HepG2 (cell line): ENCODE measurements around the gene UTS2R. TPM values are rescaled to one million over a fixed set of nuclear protein-coding genes. Genes with fewer than 3 reads are reported as not detected.

Experiments
- ATAC-seq: fragments of 200-7000 bp; cut with Tn5 transposase; 3 replicates; pipeline ENCODE4 v1.9.1; 2020; ENCODE audit warnings: mild to moderate bottlenecking, moderate library complexity
- BruUV-seq: library from RNA; stranded (reverse); fragments of 400-500 nt; replicated peaks from 2 replicates; lab custom pipeline; 2021; lab: Mats Ljungman, UMichigan
- CTCF ChIA-PET: fragments of 300-600 bp; formaldehyde crosslinking; extraction: SDS; loops from one replicate; lab custom pipeline; 2021; ENCODE audit warnings: low total read pairs, inconsistent platforms, low intra/inter-chr PET ratio; lab: Yijun Ruan, JAX
- POLR2A ChIA-PET: fragments of 350-600 bp; sonication (Branson Sonifier 250); formaldehyde crosslinking; loops from one replicate; lab custom pipeline; 2020; ENCODE audit warnings: antibody characterized with exemption, inconsistent platforms; lab: Yijun Ruan, JAX
- DNase-seq: peaks from one replicate; pipeline ENCODE4 v3.0.0-alpha.2; 2015; ENCODE audit warnings: low spot score
- FAIRE-seq: peaks from 3 replicates; lab custom pipeline; 2011; peaks lifted over from hg19 to GRCh38; lab: Jason Lieb, UNC
- H2AFZ ChIP-seq: one replicate; pipeline ENCODE4 v1.6.1; 2011; ENCODE audit warnings: low read length, inconsistent platforms
- H3K27ac ChIP-seq: fragments of 300-600 bp; 3 replicates; pipeline ENCODE4 v1.8.0; 2011; ENCODE audit warnings: mixed run types, mild to moderate bottlenecking, mixed read lengths, low read length, inconsistent platforms; ENCODE audit not compliant: insufficient read depth; ENCODE audit errors: extremely low read length
- H3K27me3 ChIP-seq, 2 experiments: fragments of 200-600 bp in 1 of 2; 2 replicates in 1 of 2; 3 replicates in 1 of 2; pipeline versions ENCODE4 v1.6.0 to v1.8.0; 2011; ENCODE audit warnings: low read length in 2 of 2, mild to moderate bottlenecking in 2 of 2, moderate library complexity in 2 of 2, inconsistent platforms in 1 of 2; ENCODE audit not compliant: insufficient read depth in 2 of 2, control insufficient read depth in 1 of 2
- H3K36me3 ChIP-seq, 2 experiments: fragments of 200-600 bp in 1 of 2; replicated peaks in 1 of 2; 2 replicates in 1 of 2; 3 replicates in 1 of 2; pipeline versions ENCODE4 v1.5.1 to v1.8.0; 2011; ENCODE audit warnings: low read length in 2 of 2, inconsistent platforms in 1 of 2; ENCODE audit not compliant: insufficient read depth in 2 of 2, control insufficient read depth in 1 of 2
- H3K4me1 ChIP-seq: 2 replicates; pipeline ENCODE4 v1.5.1; 2012; ENCODE audit warnings: low read length, inconsistent platforms; ENCODE audit not compliant: insufficient read depth
- H3K4me2 ChIP-seq: 2 replicates; pipeline ENCODE4 v1.6.0; 2011; ENCODE audit warnings: low read depth, low read length, inconsistent platforms
- H3K4me3 ChIP-seq, 3 experiments: fragments of 200-600 bp in 1 of 3; sonication (generic), shearing (Covaris generic) in 1 of 3; replicated peaks in 1 of 3; 2 replicates each; pipeline ENCODE4 v1.5.1; 2011 to 2016; ENCODE audit warnings: low read length in 3 of 3, inconsistent platforms in 2 of 3, low read depth in 2 of 3, mild to moderate bottlenecking in 2 of 3, control low read depth in 1 of 3, mixed read lengths in 1 of 3; ENCODE audit not compliant: insufficient read depth in 1 of 3
- H3K79me2 ChIP-seq: one replicate; pipeline ENCODE4 v1.6.1; 2011; ENCODE audit warnings: low read length, inconsistent platforms; ENCODE audit not compliant: insufficient read depth
- H3K9ac ChIP-seq: 2 replicates; pipeline ENCODE4 v1.6.0; 2011; ENCODE audit warnings: mild to moderate bottlenecking, low read depth, low read length, inconsistent platforms; ENCODE audit not compliant: insufficient read depth
- H3K9me3 ChIP-seq: 2 replicates; pipeline ENCODE4 v1.5.1; 2012; ENCODE audit warnings: mild to moderate bottlenecking, low read length
- H4K20me1 ChIP-seq: 2 replicates; pipeline ENCODE4 v1.6.0; 2011; ENCODE audit warnings: inconsistent platforms, mild to moderate bottlenecking, low read length, moderate library complexity; ENCODE audit not compliant: insufficient read depth
- AGO1 ChIP-seq: fragments of 200-400 bp; formaldehyde crosslinking; IDR thresholded peaks from 2 replicates; pipeline ENCODE4 v1.6.1; 2017; ENCODE audit warnings: mild to moderate bottlenecking, low read depth, low read length, moderate library complexity; ENCODE audit not compliant: poor library complexity, severe bottlenecking
- ATRX ChIP-seq: sonication (generic); formaldehyde crosslinking; IDR thresholded peaks from 2 replicates; pipeline ENCODE4 v1.4.0; 2020; ENCODE audit warnings: missing genetic modification reagents, borderline replicate concordance
- ETV5 ChIP-seq: IDR thresholded peaks from 2 replicates; pipeline ENCODE4 v1.6.1; 2018; ENCODE audit warnings: missing biosample characterization, missing genetic modification reagents, inconsistent platforms, borderline replicate concordance
- GPN1 ChIP-seq: sonication (generic); formaldehyde crosslinking; IDR thresholded peaks from 2 replicates; pipeline ENCODE4 v1.5.1; 2020; ENCODE audit warnings: missing genetic modification reagents, borderline replicate concordance
- HNF4G ChIP-seq, 2 experiments: sonication (generic) in 1 of 2; formaldehyde crosslinking in 1 of 2; IDR thresholded peaks; 2 replicates each; pipeline versions ENCODE4 v1.4.0 to v1.6.1; 2011 to 2020; ENCODE audit warnings: borderline replicate concordance in 2 of 2, low read depth in 2 of 2, mild to moderate bottlenecking in 2 of 2, low read length in 1 of 2, missing genetic modification reagents in 1 of 2, moderate library complexity in 1 of 2
- TBX2 ChIP-seq: sonication (generic); formaldehyde crosslinking; IDR thresholded peaks from 2 replicates; pipeline ENCODE4 v1.5.0; 2020; ENCODE audit warnings: missing genetic modification reagents, mild to moderate bottlenecking, borderline replicate concordance
- TBX3 ChIP-seq: fragments of 450-650 bp; IDR thresholded peaks from 2 replicates; pipeline ENCODE4 v1.6.1; 2017; ENCODE audit warnings: antibody characterized with exemption, mild to moderate bottlenecking, inconsistent platforms, borderline replicate concordance
- ZFP90 ChIP-seq: sonication (generic); formaldehyde crosslinking; IDR thresholded peaks from 2 replicates; pipeline ENCODE4 v1.8.0; 2022; ENCODE audit warnings: missing genetic modification reagents, mild to moderate bottlenecking, inconsistent platforms, borderline replicate concordance
- ZNF225 ChIP-seq: sonication (generic); formaldehyde crosslinking; IDR thresholded peaks from 2 replicates; pipeline ENCODE4 v1.4.0; 2020; ENCODE audit warnings: mild to moderate bottlenecking, missing genetic modification reagents
- WGBS: methylation state at CpG from one replicate; pipeline ENCODE4 v1.1.6; 2017; ENCODE audit warnings: low lambda C conversion rate; 5-methylcytosine and 5-hydroxymethylcytosine counted together
- in situ Hi-C: cut with HindIII; loops from 2 replicates; pipeline ENCODE4 v1.10.0; 2017; ENCODE audit warnings: low pct_unique_long_range_greater_than_20kb; ENCODE audit not compliant: extremely low pct_ligation_motif_present
- intact Hi-C: fragments of 100-400 bp; cut with micrococcal nuclease; formaldehyde crosslinking; loops from one replicate; pipeline ENCODE4 v1.10.0; 2022; ENCODE audit not compliant: unreplicated experiment
- polyA plus RNA-seq, 8 experiments: library from polyadenylated mRNA; depleted of rRNA in 3 of 8; stranded (reverse) in 7 of 8; unstranded in 1 of 8; fragments of >200 nt; fragmentation: Illumina TruSeq in 4 of 8; extraction: Trizol in 4 of 8; gene quantifications; 2 replicates each; pipeline versions ENCODE4 v1.2.1 to v1.2.3, GENCODE V29; 2011 to 2016; ENCODE audit warnings: low read depth in 4 of 8, missing spikeins in 1 of 8, mixed read lengths in 1 of 8; ENCODE audit not compliant: insufficient read depth in 1 of 8
- total RNA-seq, 5 experiments: library from RNA; depleted of rRNA; stranded (reverse); fragments of >200 nt; fragmentation: Illumina TruSeq; extraction: Trizol; gene quantifications; 2 replicates each; pipeline ENCODE4 v1.2.3, GENCODE V29; 2016; ENCODE audit warnings: low read depth in 1 of 5
- TF ChIP-seq, protein P1 (sequence below), 2 experiments: sonication (generic) in 1 of 2; formaldehyde crosslinking in 1 of 2; IDR thresholded peaks; 2 replicates each; pipeline versions ENCODE4 v1.4.0 to v1.6.1; 2018 to 2020; ENCODE audit warnings: missing genetic modification reagents in 2 of 2, borderline replicate concordance in 1 of 2, low read depth in 1 of 2, mild to moderate bottlenecking in 1 of 2, missing biosample characterization in 1 of 2
- TF ChIP-seq, protein P2 (sequence below): sonication (generic); formaldehyde crosslinking; IDR thresholded peaks from 2 replicates; pipeline ENCODE4 v1.4.0; 2020; ENCODE audit warnings: missing genetic modification reagents
- TF ChIP-seq, protein P3 (sequence below): sonication (generic); formaldehyde crosslinking; IDR thresholded peaks from 2 replicates; pipeline ENCODE4 v1.9.0; 2021; ENCODE audit warnings: missing genetic modification reagents, mild to moderate bottlenecking, borderline replicate concordance
- TF ChIP-seq, protein P4 (sequence below): sonication (generic); formaldehyde crosslinking; IDR thresholded peaks from 2 replicates; pipeline ENCODE4 v1.4.0; 2020; ENCODE audit warnings: missing genetic modification reagents

UTS2R gene
- total and polyA plus RNA-seq, 2 of the 13 experiments (the other 11 are each of a cell fraction or from before 2014, with no cell fraction given), result 0.13 to 0.15 TPM

DNA sequence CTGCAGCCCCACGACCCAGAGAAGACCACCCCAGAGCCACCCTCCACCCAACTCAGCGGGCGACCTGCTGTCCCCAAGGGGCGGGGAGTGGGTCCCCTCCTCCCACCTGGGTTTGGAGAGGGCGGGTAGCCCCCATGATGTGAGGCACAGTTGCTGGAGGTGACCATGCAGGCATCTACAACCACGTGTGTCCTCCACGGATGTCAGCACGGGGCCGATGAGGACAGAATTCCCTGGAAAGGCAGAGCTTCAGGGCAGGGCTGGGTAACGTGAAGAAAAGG lies 7.1 kb downstream of the UTS2R start:
- Histone ChIP-seq H3K27me3 (peaks cover 2 to 30% of the 10 kb centered on the region in 2 experiments; a peak in 4 of 5 replicates), H3K4me2 (no peak overlapping the region), H3K9me3 (no peaks in the 10 kb centered on the region), H3K27ac (no peak overlapping the region), H3K9ac (no peak overlapping the region), H4K20me1 (no peaks in the 10 kb centered on the region), H2AFZ (no peak overlapping the region), H3K4me3 (no peak overlapping the region; a peak in 1 of 6 replicates), H3K79me2 (no peaks in the 10 kb centered on the region), H3K4me1 (peaks cover 68% of the 10 kb centered on the region), H3K36me3 (no peaks in the 10 kb centered on the region)
- ATAC-seq (no peak), FAIRE-seq (no peak), DNase-seq (no peak)
- in situ Hi-C loops (no loop called here), intact Hi-C loops (no loop called here)
- ChIA-PET POLR2A (interaction anchor here (1.6 kb wide), 1 partner anchor 11 kb away, joined by 5 read pairs; no protein-coding TSS in a partner anchor), CTCF (no interaction called here)
- 31% methylated on average over 9 of the region's 10 CpGs for WGBS
- BruUV-seq, result no TSS peak
- TF ChIP-seq HNF4G (IDR thresholded peaks at IDR 0.05; ENCODE audit: borderline replicate concordance, low read depth, low read length), result no peak
- no peak for TF ChIP-seq HNF4G (CRISPR knock-in tag; IDR thresholded peaks at IDR 0.05; ENCODE audit: borderline replicate concordance, low read depth)
- TF ChIP-seq ZFP90 (CRISPR knock-in tag), result no peak
- TF ChIP-seq, protein P1, sequence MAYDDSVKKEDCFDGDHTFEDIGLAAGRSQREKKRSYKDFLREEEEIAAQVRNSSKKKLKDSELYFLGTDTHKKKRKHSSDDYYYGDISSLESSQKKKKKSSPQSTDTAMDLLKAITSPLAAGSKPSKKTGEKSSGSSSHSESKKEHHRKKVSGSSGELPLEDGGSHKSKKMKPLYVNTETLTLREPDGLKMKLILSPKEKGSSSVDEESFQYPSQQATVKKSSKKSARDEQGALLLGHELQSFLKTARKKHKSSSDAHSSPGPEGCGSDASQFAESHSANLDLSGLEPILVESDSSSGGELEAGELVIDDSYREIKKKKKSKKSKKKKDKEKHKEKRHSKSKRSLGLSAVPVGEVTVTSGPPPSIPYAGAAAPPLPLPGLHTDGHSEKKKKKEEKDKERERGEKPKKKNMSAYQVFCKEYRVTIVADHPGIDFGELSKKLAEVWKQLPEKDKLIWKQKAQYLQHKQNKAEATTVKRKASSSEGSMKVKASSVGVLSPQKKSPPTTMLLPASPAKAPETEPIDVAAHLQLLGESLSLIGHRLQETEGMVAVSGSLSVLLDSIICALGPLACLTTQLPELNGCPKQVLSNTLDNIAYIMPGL (CRISPR knock-in tag; IDR thresholded peaks at IDR 0.05; ENCODE audit: borderline replicate concordance in 1 of 2, low read depth in 1 of 2), result no peak
- no peak for TF ChIP-seq TBX3
- TF ChIP-seq, protein P2, sequence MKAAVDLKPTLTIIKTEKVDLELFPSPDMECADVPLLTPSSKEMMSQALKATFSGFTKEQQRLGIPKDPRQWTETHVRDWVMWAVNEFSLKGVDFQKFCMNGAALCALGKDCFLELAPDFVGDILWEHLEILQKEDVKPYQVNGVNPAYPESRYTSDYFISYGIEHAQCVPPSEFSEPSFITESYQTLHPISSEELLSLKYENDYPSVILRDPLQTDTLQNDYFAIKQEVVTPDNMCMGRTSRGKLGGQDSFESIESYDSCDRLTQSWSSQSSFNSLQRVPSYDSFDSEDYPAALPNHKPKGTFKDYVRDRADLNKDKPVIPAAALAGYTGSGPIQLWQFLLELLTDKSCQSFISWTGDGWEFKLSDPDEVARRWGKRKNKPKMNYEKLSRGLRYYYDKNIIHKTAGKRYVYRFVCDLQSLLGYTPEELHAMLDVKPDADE, result no peak
- TF ChIP-seq GPN1 (CRISPR knock-in tag), result no peak
- peak; percentile 52 for TF ChIP-seq AGO1
- 0 out of 2 replicates have a peak, but pooled peaks have one; percentile 11 for TF ChIP-seq TBX2
- 0 out of 2 replicates have a peak, but pooled peaks have one; percentile 34 for TF ChIP-seq ZNF225 (CRISPR knock-in tag)
- TF ChIP-seq ETV5 (CRISPR knock-in tag), result no peak
- no peak for TF ChIP-seq ATRX (CRISPR knock-in tag)
- TF ChIP-seq, protein P3, sequence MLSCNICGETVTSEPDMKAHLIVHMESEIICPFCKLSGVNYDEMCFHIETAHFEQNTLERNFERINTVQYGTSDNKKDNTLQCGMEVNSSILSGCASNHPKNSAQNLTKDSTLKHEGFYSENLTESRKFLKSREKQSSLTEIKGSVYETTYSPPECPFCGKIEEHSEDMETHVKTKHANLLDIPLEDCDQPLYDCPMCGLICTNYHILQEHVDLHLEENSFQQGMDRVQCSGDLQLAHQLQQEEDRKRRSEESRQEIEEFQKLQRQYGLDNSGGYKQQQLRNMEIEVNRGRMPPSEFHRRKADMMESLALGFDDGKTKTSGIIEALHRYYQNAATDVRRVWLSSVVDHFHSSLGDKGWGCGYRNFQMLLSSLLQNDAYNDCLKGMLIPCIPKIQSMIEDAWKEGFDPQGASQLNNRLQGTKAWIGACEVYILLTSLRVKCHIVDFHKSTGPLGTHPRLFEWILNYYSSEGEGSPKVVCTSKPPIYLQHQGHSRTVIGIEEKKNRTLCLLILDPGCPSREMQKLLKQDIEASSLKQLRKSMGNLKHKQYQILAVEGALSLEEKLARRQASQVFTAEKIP (CRISPR knock-in tag), result no peak
- TF ChIP-seq, protein P4, sequence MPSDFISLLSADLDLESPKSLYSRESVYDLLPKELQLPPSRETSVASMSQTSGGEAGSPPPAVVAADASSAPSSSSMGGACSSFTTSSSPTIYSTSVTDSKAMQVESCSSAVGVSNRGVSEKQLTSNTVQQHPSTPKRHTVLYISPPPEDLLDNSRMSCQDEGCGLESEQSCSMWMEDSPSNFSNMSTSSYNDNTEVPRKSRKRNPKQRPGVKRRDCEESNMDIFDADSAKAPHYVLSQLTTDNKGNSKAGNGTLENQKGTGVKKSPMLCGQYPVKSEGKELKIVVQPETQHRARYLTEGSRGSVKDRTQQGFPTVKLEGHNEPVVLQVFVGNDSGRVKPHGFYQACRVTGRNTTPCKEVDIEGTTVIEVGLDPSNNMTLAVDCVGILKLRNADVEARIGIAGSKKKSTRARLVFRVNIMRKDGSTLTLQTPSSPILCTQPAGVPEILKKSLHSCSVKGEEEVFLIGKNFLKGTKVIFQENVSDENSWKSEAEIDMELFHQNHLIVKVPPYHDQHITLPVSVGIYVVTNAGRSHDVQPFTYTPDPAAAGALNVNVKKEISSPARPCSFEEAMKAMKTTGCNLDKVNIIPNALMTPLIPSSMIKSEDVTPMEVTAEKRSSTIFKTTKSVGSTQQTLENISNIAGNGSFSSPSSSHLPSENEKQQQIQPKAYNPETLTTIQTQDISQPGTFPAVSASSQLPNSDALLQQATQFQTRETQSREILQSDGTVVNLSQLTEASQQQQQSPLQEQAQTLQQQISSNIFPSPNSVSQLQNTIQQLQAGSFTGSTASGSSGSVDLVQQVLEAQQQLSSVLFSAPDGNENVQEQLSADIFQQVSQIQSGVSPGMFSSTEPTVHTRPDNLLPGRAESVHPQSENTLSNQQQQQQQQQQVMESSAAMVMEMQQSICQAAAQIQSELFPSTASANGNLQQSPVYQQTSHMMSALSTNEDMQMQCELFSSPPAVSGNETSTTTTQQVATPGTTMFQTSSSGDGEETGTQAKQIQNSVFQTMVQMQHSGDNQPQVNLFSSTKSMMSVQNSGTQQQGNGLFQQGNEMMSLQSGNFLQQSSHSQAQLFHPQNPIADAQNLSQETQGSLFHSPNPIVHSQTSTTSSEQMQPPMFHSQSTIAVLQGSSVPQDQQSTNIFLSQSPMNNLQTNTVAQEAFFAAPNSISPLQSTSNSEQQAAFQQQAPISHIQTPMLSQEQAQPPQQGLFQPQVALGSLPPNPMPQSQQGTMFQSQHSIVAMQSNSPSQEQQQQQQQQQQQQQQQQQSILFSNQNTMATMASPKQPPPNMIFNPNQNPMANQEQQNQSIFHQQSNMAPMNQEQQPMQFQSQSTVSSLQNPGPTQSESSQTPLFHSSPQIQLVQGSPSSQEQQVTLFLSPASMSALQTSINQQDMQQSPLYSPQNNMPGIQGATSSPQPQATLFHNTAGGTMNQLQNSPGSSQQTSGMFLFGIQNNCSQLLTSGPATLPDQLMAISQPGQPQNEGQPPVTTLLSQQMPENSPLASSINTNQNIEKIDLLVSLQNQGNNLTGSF (CRISPR knock-in tag), result no peak
